H9 (cell line): ENCODE measurements around the gene TMEM184B. TPM values are rescaled to one million over a fixed set of nuclear protein-coding genes. Genes with fewer than 3 reads are reported as not detected.

Experiments used
- DNase-seq: peaks from one replicate; pipeline ENCODE4 v3.0.0-alpha.2; 2017
- H2AFZ ChIP-seq: one replicate; pipeline ENCODE4 v1.6.1; 2013; ENCODE audit warnings: mild to moderate bottlenecking, low read length, control low read depth, moderate library complexity
- H2AK5ac ChIP-seq: 2 replicates; pipeline ENCODE4 v1.6.1; 2013; ENCODE audit warnings: low read length, control low read depth, mixed read lengths; ENCODE audit not compliant: insufficient read length
- H2BK120ac ChIP-seq: one replicate; pipeline ENCODE4 v1.6.1; 2013; ENCODE audit warnings: low read depth, mild to moderate bottlenecking, low read length, control low read depth, inconsistent platforms; ENCODE audit not compliant: poor library complexity, severe bottlenecking
- H2BK12ac ChIP-seq: 2 replicates; pipeline ENCODE4 v1.6.1; 2013; ENCODE audit warnings: low read length, control low read depth, mixed read lengths, low read depth; ENCODE audit not compliant: insufficient read length
- H2BK15ac ChIP-seq: 2 replicates; pipeline ENCODE4 v1.6.1; 2013; ENCODE audit warnings: low read depth, low read length, control low read depth
- H2BK20ac ChIP-seq: one replicate; pipeline ENCODE4 v1.6.1; 2013; ENCODE audit warnings: low read depth, mild to moderate bottlenecking, low read length, control low read depth, inconsistent platforms; ENCODE audit not compliant: poor library complexity, severe bottlenecking
- H2BK5ac ChIP-seq: 2 replicates; pipeline ENCODE4 v1.6.1; 2013; ENCODE audit warnings: low read length, control low read depth, mixed read lengths; ENCODE audit not compliant: insufficient read length
- H3K14ac ChIP-seq: 2 replicates; pipeline ENCODE4 v1.6.1; 2013; ENCODE audit warnings: low read length, control low read depth; ENCODE audit not compliant: insufficient read depth
- H3K18ac ChIP-seq: 2 replicates; pipeline ENCODE4 v1.6.1; 2013; ENCODE audit warnings: low read depth, mild to moderate bottlenecking, mixed read lengths, low read length, control low read depth; ENCODE audit not compliant: insufficient read length
- H3K23ac ChIP-seq: 2 replicates; pipeline ENCODE4 v1.6.1; 2013; ENCODE audit warnings: low read length, control low read depth, mixed read lengths, low read depth; ENCODE audit not compliant: insufficient read length
- H3K23me2 ChIP-seq: 2 replicates; pipeline ENCODE4 v1.6.1; 2013; ENCODE audit warnings: low read depth, mild to moderate bottlenecking, mixed read lengths, low read length, control low read depth; ENCODE audit not compliant: insufficient read length, poor library complexity, severe bottlenecking
- H3K27ac ChIP-seq: 2 replicates; pipeline ENCODE4 v1.5.1; 2013; ENCODE audit warnings: low read length, control low read depth, mixed read lengths, low read depth; ENCODE audit not compliant: insufficient read length
- H3K27me3 ChIP-seq: 2 replicates; pipeline ENCODE4 v1.6.1; 2013; ENCODE audit warnings: low read length, control low read depth, inconsistent platforms; ENCODE audit not compliant: insufficient read depth
- H3K4ac ChIP-seq: 2 replicates; pipeline ENCODE4 v1.6.1; 2013; ENCODE audit warnings: low read depth, mild to moderate bottlenecking, control low read depth, inconsistent platforms, low read length, moderate library complexity
- H3K4me1 ChIP-seq: 2 replicates; pipeline ENCODE4 v1.6.1; 2013; ENCODE audit warnings: low read length, control low read depth, inconsistent platforms; ENCODE audit not compliant: insufficient read depth
- H3K4me2 ChIP-seq: 2 replicates; pipeline ENCODE4 v1.6.1; 2013; ENCODE audit warnings: low read length, control low read depth, mixed read lengths; ENCODE audit not compliant: insufficient read length, insufficient read depth
- H3K56ac ChIP-seq: 2 replicates; pipeline ENCODE4 v1.6.1; 2013; ENCODE audit warnings: low read depth, mild to moderate bottlenecking, mixed read lengths, low read length, control low read depth; ENCODE audit not compliant: insufficient read length
- H3K79me1 ChIP-seq: 2 replicates; pipeline ENCODE4 v1.6.1; 2013; ENCODE audit warnings: low read depth, mild to moderate bottlenecking, moderate library complexity, low read length, control low read depth, inconsistent platforms; ENCODE audit not compliant: insufficient read depth, poor library complexity, severe bottlenecking
- H3K79me2 ChIP-seq: 2 replicates; pipeline ENCODE4 v1.6.1; 2013; ENCODE audit warnings: low read length, control low read depth, inconsistent platforms; ENCODE audit not compliant: insufficient read depth
- H3K9ac ChIP-seq: 2 replicates; pipeline ENCODE4 v1.6.1; 2013; ENCODE audit warnings: low read length, control low read depth, mixed read lengths; ENCODE audit not compliant: insufficient read length; ENCODE audit errors: extremely low read depth
- H3K9me3 ChIP-seq: one replicate; pipeline ENCODE4 v1.6.1; 2013; ENCODE audit warnings: low read depth, low read length, inconsistent platforms; ENCODE audit not compliant: control insufficient read depth
- H3T11ph ChIP-seq: one replicate; pipeline ENCODE4 v1.6.1; 2013; ENCODE audit warnings: mild to moderate bottlenecking, low read length, control low read depth, inconsistent platforms
- H4K20me1 ChIP-seq: one replicate; pipeline ENCODE4 v1.6.1; 2013; ENCODE audit not compliant: control insufficient read depth, insufficient read length, insufficient read depth
- H4K5ac ChIP-seq: 2 replicates; pipeline ENCODE4 v1.6.1; 2013; ENCODE audit warnings: low read depth, mild to moderate bottlenecking, mixed read lengths, low read length, control low read depth; ENCODE audit not compliant: insufficient read length
- H4K8ac ChIP-seq: replicated peaks from 2 replicates; pipeline ENCODE4 v1.6.1; 2013; ENCODE audit warnings: low read length, control low read depth, mixed read lengths, low read depth; ENCODE audit not compliant: insufficient read length
- H4K91ac ChIP-seq: 2 replicates; pipeline ENCODE4 v1.6.1; 2013; ENCODE audit warnings: low read depth, mild to moderate bottlenecking, moderate library complexity, mixed read lengths, low read length, control low read depth; ENCODE audit not compliant: insufficient read length
- H3K27ac Mint-ChIP-seq, 3 experiments: 2 replicates in 2 of 3; 3 replicates in 1 of 3; pipeline ENCODE4 v1.8.0; 2020 to 2021; ENCODE audit warnings: mixed read lengths in 3 of 3, mild to moderate bottlenecking in 1 of 3, moderate library complexity in 1 of 3
- H3K27me3 Mint-ChIP-seq: 2 replicates; pipeline ENCODE4 v1.8.0; 2021; ENCODE audit warnings: low read depth, mild to moderate bottlenecking, moderate library complexity, mixed read lengths
- H3K36me3 Mint-ChIP-seq, 3 experiments: 2 replicates in 2 of 3; 3 replicates in 1 of 3; pipeline ENCODE4 v1.8.0; 2020 to 2021; ENCODE audit warnings: low read depth in 3 of 3, mixed read lengths in 3 of 3; ENCODE audit not compliant: insufficient read depth in 1 of 3
- H3K4me1 Mint-ChIP-seq, 2 experiments: 2 replicates each; pipeline ENCODE4 v1.8.0; 2020; ENCODE audit warnings: mixed read lengths in 2 of 2
- H3K4me3 Mint-ChIP-seq, 2 experiments: 2 replicates in 1 of 2; 3 replicates in 1 of 2; pipeline ENCODE4 v1.8.0; 2020 to 2021; ENCODE audit warnings: mild to moderate bottlenecking in 2 of 2, mixed read lengths in 2 of 2, moderate library complexity in 1 of 2
- H3K9me3 Mint-ChIP-seq, 2 experiments: 2 replicates in 1 of 2; 3 replicates in 1 of 2; pipeline ENCODE4 v1.8.0; 2020; ENCODE audit warnings: mild to moderate bottlenecking in 2 of 2, mixed read lengths in 2 of 2, moderate library complexity in 1 of 2
- WGBS: extraction: QIAGEN DNeasy Blood & Tissue Kit; methylation state at CpG from one replicate; pipeline ENCODE4 v1.1.7; 2013; ENCODE audit warnings: missing lambda C conversion rate, low lambda C conversion rate, mixed read lengths; ENCODE audit not compliant: insufficient read length; ENCODE audit errors: extremely low coverage; 5-methylcytosine and 5-hydroxymethylcytosine counted together
- total RNA-seq: library from RNA; stranded (reverse); gene quantifications from 2 replicates; pipeline ENCODE4 v1.2.1, GENCODE V29; 2021
- TF ChIP-seq, protein P1 (sequence below): fragments of 200-600 bp; sonication (generic); conservative IDR thresholded peaks from 3 replicates; pipeline ENCODE4 v1.8.0; 2021; ENCODE audit warnings: antibody characterized with exemption, mild to moderate bottlenecking

Gene TMEM184B
- total RNA-seq, 1 experiment from 2014 or later: 58.5 TPM

DNA sequence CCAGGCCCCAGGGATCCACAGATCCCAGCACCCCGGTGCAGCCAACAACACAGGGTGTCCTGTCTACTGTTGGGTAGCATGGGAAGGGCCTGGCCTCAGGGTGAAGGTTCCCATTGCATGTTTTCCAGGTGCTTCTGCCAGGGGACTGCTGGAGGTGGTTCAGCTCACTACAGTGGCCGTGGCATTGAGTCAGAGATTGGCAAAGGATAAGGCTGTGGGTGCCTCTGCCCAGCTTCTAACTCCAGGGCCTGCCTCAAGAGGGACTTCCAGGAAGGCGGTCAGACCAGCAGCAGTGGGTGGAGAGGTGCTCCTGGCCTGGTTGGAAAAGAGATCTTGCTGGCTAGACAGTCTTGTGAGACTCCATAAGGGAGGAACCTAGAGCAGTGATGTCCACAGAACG is 23.6 kb upstream of the TMEM184B start:
- Histone ChIP-seq H3K9ac (no peak overlapping the region), H2AFZ (no peak overlapping the region), H3K4me2 (no peak overlapping the region), H3K56ac (no peak overlapping the region), H2BK15ac (no peak overlapping the region), H3K4ac (no peak overlapping the region), H2BK120ac (no peak overlapping the region), H3K4me1 (no peaks in the 10 kb centered on the region), H3K79me2 (no peaks in the 10 kb centered on the region), H2AK5ac (no peak overlapping the region), H2BK5ac (no peak overlapping the region), H2BK20ac (no peak overlapping the region), H3K14ac (no peak overlapping the region), H3K18ac (no peak overlapping the region), H4K8ac (no peak overlapping the region), H3K23ac (no peak overlapping the region), H3T11ph (no peak overlapping the region), H3K23me2 (no peaks in the 10 kb centered on the region), H2BK12ac (no peak overlapping the region), H4K91ac (no peak overlapping the region), H4K20me1 (peaks cover 2% of the 10 kb centered on the region), H3K9me3 (no peaks in the 10 kb centered on the region), H3K27me3 (no peaks in the 10 kb centered on the region), H3K79me1 (no peaks in the 10 kb centered on the region), H3K27ac (no peak overlapping the region), H4K5ac (no peak overlapping the region)
- no peak for DNase-seq
- H3K27me3 Mint-ChIP-seq: no peaks in the 10 kb centered on the region
- peak overlapping the region in 1 of 2 experiments; percentile 26; a peak in 1 of 5 replicates for H3K4me3 Mint-ChIP-seq
- peaks cover 58 to 94% (median 91%) of the 10 kb centered on the region in 3 experiments for H3K36me3 Mint-ChIP-seq
- no CpG with 5 or more reads among the region's 4 CpGs for WGBS
- TF ChIP-seq, protein P1, sequence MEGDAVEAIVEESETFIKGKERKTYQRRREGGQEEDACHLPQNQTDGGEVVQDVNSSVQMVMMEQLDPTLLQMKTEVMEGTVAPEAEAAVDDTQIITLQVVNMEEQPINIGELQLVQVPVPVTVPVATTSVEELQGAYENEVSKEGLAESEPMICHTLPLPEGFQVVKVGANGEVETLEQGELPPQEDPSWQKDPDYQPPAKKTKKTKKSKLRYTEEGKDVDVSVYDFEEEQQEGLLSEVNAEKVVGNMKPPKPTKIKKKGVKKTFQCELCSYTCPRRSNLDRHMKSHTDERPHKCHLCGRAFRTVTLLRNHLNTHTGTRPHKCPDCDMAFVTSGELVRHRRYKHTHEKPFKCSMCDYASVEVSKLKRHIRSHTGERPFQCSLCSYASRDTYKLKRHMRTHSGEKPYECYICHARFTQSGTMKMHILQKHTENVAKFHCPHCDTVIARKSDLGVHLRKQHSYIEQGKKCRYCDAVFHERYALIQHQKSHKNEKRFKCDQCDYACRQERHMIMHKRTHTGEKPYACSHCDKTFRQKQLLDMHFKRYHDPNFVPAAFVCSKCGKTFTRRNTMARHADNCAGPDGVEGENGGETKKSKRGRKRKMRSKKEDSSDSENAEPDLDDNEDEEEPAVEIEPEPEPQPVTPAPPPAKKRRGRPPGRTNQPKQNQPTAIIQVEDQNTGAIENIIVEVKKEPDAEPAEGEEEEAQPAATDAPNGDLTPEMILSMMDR: no peak
- no peaks in the 10 kb centered on the region for H3K9me3 Mint-ChIP-seq
- 0 out of 7 replicates have a peak overlapping the region, but pooled peaks of 1 of the 3 experiments have one; percentile 16 for H3K27ac Mint-ChIP-seq
- peaks cover 0 to 12% of the 10 kb centered on the region in 2 experiments; a peak in 2 of 4 replicates for H3K4me1 Mint-ChIP-seq
